GM18951 (cell line): ENCODE measurements around the gene CIT.

Experiments used
- POLR2A ChIP-seq: IDR thresholded peaks from 4 replicates; pipeline ENCODE4 v1.6.1; 2011; ENCODE audit warnings: mild to moderate bottlenecking; ENCODE audit not compliant: insufficient read length, insufficient read depth; ENCODE audit errors: extremely low read depth
- in situ Hi-C: fragments of 300-500 bp; cut with MboI; formaldehyde crosslinking; loops from one replicate; pipeline ENCODE4 v1.12.0; 2022; ENCODE audit warnings: low sequenced_read_pairs, mixed read lengths, inconsistent platforms; ENCODE audit not compliant: unreplicated experiment

Gene CIT

DNA sequence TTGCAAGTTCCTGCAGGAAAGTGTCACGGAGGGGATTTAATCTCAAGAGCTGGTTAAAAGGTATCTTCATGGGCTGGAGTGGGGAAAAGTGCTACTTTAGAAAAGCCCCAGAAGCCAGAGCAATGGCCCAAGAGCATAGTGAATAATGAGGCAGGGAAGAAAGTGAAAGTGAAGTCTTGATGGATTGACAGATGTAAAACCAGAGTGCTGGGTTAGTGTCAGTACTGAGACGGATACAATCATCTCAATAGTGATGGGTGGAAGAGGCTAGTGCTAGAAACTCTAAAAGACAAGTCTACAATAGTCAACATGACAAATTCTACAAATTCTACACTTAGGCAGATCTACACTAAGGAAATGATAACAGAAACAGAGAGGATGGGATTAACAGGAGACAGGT is 68.1 kb downstream of the CIT start:
- TF ChIP-seq POLR2A: no peak
- in situ Hi-C loops: no loop called here

GRCh38 chr12:119808441-119808840 is 68.7 kb downstream of the CIT start:
- in situ Hi-C loops: no loop called here
- TF ChIP-seq POLR2A: no peak

DNA sequence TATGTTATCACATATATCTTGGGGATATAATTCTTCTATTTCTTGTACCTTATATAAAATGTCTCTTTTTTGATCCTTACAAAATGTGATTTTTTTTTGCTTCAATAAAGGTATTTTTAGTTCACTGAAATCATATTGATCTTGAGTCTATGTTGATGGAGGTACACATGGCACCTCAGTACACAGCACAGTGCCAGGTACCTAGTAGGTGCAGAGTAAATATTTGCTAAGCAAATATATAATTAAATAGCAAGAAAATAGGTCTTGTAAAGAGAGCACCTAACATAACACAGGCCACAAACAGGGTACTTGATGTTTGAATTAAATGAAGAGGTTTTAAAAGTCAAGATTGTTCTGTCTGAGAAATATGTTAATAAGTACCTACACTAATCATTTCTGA is 69.7 kb downstream of the CIT start:
- no peak for TF ChIP-seq POLR2A
- in situ Hi-C loops: no loop called here

GRCh38 chr12:119804011-119804641 is 73.0 kb downstream of the CIT start:
- TF ChIP-seq POLR2A: no peak
- in situ Hi-C loops: no loop called here

- in situ Hi-C loops: no loop called here
- no peak for TF ChIP-seq POLR2A
These were observed 73.7 kb downstream of the CIT start for GRCh38 chr12:119803381-119803791.

- in situ Hi-C loops: no loop called here
- no peak for TF ChIP-seq POLR2A
These were observed 74.6 kb downstream of the CIT start for GRCh38 chr12:119802472-119802871.

- in situ Hi-C loops: no loop called here
- TF ChIP-seq POLR2A: no peak
These were observed 80.0 kb downstream of the CIT start for GRCh38 chr12:119797090-119797489.

DNA sequence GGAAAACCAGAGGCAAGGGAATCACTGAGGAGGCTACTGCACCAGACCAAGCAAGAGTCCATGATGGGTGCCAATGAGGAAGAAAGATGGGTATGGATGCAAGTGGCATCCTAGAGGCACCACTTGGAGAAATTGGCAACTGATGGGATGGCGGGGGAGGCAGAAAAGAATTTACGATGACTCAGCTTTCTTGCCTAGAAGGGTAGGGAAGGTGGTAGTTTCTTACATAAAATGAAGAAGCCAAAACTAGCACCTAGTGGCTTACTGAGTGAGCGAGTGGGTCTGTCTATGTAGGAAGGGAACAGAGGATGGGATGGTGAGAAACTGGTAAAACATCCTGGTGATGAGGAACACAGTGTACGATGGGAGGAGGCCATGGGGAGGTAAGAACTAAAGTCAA is 80.8 kb downstream of the CIT start:
- in situ Hi-C loops: no loop called here
- TF ChIP-seq POLR2A: no peak

DNA sequence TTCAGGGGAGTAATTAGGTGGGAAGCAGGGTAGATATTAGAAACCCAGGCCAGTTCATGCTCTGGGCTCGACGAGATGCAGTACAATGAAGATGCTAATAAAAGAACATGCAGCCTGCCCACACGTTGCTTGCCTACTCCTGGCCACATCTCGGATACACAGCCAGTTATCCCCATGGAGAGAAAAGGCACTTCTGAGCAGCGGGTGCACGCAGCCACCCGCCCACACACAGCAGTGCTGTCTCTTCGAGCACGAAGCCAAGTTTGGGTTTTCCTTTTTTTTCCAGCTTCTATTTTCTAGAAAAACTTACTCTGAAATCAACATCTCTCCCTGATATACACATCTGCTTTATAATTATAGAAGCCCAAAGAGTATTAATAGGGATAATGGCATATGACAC is 85.7 kb downstream of the CIT start:
- TF ChIP-seq POLR2A: no peak
- in situ Hi-C loops: no loop called here

GRCh38 chr12:119788786-119789185 is 88.3 kb downstream of the CIT start:
- in situ Hi-C loops: no loop called here
- TF ChIP-seq POLR2A: no peak

DNA sequence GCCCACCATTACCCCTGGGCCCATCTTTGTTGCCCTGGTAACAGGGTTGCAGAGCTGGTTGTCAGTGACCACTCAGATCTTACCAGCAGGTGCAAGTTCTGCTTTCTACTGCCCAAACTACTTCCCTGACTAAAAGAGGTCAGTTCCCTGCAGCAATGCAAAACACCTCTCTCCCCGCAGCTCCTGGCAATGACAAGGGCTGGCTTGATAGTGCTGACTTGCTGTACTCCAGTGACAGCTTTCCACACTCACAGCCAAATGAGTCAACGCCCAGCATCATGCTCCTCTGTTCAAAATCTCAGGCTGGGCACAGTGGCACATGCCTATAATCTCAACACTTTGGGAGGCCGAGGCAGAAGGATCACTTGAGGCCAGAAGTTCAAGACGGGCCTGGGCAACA is 90.6 kb downstream of the CIT start:
- TF ChIP-seq POLR2A: no peak

GRCh38 chr12:119784673-119785072 is 92.4 kb downstream of the CIT start:
- in situ Hi-C loops: no loop called here

More for the DNA sequence above, 90.6 kb downstream of the CIT start:
- in situ Hi-C loops: no loop called here

DNA sequence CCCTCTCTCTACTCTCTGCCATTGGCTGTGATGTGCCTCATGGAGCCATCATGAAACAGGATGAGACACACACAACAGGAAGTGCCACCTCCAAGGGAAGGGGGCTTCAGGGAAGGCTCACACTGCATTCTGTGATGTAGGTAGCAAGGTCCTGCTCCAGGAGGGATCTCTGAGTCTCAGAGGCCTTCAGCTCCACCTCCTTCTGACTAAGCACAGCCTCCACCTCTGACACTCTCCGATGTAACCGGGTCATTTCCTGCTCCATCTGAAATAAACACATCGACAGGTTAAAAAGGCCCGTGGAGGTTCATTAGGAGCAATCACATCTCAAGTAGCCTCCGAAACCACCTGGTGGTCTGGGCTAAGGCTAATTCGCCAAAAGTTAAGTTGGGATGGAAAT is 93.3 kb downstream of the CIT start:
- TF ChIP-seq POLR2A: no peak

More at GRCh38 chr12:119784673-119785072, 92.4 kb downstream of the CIT start:
- no peak for TF ChIP-seq POLR2A

GRCh38 chr12:119781804-119782203 is 95.3 kb downstream of the CIT start:
- in situ Hi-C loops: no loop called here
- TF ChIP-seq POLR2A: no peak

More for the DNA sequence above, 93.3 kb downstream of the CIT start:
- in situ Hi-C loops: no loop called here
